GM19238 (cell line): ENCODE measurements around the gene TMEM184C.

Experiments
- DNase-seq: peaks from one replicate; pipeline ENCODE4 v3.0.0; 2011; ENCODE audit warnings: low spot score; ENCODE audit not compliant: insufficient read length

TMEM184C gene

DNA sequence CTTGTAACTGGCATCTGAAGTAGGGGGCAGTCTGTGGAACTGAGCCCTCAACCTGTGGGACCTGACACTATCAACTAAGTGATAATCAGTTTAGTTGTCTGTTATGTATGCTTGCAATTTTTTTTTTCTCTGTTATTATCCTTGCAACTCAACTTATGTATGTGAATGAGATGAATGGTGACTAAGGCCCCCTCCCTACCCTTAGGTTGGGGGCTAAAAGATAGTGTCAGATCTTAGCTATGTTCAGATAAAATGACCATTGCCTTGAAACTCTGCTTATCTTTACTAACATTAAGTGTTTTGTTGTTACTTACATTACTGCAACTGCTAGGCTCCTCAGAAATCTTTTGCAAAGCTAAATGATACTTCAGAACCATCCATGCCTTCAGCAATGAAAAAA is 31.5 kb downstream of the TMEM184C start:
- no peak for DNase-seq

DNA sequence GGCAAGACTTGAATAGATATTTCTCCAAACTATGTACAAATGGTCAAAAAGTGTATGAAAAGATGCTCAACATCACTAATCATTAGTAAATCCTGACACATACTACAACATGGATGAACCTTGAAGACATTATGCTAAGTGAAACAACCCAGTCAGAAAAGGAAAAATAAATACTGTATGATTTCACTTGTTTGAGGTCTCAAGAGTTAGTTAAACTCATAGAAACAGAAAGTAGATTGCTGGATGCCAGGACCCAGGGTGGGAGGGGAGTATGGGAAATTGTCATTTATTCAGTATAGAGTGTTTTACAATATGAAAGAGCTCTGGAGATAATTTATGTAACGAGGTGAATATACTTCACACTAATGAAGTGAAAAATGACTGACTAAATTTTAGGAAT is 34.4 kb downstream of the TMEM184C start:
- DNase-seq: no peak

DNA sequence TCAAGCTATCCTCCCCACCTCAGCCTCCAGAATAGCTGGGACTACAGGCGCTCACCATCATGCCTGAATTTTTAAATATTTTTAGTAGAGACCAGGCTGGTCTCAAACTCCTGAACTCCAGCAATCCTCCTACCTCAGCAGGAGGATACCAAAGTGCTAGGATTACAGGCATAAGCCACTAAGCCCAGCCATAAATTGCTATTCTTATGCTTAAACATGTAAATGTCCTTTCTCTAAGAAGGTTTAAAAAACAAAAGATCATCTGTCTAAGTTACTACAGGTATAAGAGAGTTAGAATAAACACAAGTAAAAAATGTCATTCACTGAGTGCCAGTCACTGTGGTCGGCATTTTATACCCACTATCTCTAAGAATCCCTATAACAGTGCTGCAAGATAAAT is 38.4 kb downstream of the TMEM184C start:
- no peak for DNase-seq

DNA sequence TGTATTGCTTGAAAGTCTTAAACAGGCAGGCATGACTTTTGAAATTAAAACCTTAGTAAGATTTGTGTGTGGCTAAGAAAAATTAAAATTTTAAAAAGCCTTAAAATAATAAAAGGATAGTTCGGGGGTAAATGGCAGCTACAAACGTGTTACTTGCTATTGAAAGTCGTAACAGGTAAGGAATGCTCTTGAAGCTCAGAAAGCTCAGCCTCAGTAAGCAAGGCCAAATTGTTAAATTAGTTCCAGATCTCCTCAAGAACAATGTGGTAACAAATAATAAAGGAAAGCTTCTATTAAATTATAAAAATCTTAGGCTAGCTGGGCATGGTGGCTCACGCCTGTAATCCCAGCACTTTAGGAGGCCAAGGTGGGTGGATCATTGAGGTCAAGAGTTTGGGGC is 41.3 kb downstream of the TMEM184C start:
- DNase-seq: no peak

DNA sequence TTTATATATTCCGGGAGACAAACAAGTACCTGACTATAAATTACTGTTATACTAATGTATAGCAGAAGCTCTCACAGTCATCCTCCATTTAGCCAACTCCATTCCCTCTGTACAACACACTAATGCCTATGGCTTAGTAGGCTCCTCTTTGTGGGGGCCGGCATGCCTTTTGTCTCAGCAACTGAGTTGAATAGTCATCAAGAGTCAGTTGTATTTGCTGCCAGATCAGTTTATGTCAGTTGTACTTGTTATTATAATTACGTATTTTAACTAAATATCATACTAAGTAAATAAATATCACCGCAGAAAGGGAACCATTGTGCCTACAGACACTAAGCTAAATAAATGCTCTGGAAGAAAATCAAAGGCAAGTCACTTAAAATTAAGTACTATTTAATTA is 56.9 kb downstream of the TMEM184C start:
- no peak for DNase-seq

DNA sequence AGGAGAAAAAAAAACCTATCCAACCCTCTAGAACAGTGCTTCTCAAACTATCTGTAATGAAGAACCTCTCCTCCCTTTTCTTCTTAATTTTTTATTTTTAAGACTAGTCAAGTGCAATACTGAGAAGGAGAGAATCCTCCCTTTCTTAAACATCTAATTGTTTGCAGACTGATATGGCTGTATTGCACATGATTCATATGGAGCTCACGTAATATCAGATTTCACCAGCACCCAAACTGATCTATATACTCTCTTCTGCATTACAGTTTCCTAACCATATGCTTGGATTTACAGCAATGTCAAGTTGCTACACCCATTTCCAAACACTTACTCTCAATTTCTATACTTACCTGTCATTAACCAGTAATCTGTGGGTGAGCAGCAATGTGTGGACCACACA is 57.3 kb downstream of the TMEM184C start:
- no peak for DNase-seq

DNA sequence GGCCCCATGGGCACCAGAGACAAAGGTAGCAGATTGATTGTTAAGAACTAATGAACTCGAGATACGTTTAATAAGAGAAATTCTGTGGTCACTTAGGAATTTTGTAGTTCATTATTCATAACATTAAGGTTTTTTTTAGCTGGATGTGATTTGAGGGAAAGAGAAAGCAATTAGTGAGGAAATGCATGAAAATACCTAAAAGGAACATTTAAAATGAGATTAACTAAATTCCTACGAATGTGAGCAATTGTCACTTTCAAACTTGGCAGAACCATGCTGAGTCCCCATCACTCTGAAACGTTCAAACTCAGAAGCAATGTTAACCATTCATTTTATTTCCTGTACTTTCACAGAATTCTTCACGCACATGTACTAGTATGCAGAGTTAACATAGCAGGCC is 60.9 kb downstream of the TMEM184C start:
- no peak for DNase-seq

DNA sequence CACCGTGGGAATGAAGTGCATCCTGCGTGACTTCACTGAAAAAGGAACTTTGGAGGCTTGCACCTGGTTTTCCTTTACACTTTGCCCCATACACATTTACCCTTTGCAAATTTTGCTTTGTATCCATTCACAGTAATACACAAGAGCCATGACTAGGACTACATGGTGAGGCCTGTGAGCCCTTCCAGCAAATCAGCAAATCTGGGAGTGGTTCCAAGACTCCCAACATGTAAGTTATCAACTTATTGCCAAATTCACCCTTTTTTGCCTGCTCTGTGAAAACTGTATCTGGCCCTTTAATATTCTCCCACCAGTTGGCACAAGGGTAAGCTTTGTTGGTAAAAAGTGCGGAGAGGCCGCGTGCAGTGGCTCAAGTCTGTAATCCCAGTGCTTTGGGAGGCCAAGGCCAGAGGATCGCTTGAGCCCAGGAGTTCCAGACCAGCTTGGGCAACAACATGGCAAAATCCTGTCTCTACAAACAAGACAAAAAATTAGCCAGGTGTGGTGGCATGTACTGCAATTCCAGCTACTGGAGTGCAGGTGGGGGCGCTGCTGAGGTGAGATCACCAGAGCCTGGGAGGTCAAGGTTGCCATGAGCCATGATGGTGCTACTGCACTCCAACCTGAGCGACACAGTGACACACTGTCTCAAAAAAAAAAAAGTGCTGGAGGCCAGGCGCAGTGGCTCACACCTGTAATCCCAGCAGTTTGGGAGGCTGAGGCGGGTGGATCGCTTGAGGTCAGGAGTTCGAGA is 61.8 kb downstream of the TMEM184C start:
- DNase-seq: no peak

DNA sequence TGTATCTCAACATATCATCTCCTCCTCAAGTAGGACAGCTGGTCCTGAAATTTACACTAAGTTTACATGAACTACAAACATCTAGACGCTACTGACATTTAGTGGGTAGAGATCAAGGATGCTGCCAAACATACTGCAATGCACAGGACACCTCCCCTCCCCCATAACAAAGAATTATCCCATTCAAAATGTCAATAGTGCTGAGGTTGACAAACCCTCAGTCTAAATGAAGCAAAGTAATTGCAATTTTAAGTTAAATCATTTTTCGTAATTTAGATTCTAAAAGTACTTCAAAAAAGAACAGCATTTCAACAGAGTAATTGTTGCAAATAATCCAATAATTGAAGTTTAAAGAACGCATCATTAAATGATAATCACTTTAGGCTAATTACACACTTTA is 65.6 kb downstream of the TMEM184C start:
- DNase-seq: no peak

DNA sequence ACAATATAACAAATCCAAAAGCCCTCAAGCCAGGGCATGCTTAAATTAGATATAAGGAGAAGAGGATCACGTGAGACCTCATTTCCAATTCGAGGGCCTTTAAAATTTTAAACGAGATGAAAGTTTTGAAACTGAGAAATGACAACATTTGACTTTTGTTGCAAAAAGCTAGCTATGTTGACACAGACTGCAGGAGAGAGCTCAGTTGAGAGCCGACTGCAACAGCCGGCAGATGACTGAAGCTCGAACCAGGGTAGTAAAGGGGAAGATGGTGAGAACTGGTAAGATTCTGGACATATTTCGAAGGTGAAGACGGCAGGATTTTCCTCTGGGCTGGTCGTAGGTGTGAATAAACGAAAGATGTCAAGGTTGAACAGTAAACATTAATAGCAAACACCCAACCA is 66.0 kb downstream of the TMEM184C start:
- no peak for DNase-seq

DNA sequence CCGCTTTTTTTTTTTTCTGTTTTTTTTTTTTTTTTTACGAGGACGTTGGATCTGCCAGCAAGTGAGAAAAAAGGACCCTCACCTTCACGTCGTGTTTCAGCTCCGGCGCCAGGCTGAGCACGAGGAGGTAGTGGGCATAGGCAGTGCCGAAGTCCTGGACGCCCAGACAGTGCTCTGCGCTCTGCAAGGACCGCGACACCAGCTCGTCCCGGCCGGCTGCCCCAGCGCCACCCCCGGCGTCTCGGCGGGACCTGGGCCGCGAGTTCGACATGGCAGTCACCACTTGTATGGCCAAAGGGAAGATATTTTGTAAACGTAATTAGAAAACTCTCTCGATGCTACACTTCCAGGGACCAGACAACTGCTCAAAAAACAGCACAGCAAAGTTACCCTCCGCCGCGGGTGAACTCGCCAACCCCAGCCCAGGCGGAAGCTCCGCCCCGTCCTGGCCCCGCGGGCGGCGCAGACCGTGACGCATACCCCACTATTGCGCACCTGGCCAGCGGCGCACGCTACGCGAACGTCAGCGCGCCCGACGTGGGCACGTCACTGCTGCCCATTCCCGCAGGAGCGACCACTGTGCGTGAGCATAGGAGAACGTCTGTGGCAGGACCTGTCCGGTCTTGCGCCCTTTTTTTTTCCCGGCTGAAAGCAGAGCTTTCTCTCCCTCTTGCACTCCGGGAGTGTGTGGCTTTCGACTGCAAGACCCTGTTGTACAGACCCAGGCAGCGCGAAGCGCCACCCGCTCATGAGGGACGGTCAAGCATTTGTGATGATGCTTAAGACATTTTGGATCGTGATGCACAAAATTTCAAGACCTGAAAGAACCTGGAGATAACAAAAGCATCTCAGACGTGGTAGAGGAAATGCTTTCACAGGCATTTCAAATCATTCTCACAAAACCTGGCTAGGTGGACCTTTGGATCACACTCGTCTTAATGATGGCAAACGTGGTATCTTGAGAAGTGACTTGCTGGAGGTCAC is 66.8 kb downstream of the TMEM184C start, which contains the start of gene PRMT9:
Gene PRMT9 (minus strand): TSS at position 447 of the 984 bp plus-strand sequence. CDS start 176 bp downstream, at position 271.
- peak; percentile 90 for DNase-seq

DNA sequence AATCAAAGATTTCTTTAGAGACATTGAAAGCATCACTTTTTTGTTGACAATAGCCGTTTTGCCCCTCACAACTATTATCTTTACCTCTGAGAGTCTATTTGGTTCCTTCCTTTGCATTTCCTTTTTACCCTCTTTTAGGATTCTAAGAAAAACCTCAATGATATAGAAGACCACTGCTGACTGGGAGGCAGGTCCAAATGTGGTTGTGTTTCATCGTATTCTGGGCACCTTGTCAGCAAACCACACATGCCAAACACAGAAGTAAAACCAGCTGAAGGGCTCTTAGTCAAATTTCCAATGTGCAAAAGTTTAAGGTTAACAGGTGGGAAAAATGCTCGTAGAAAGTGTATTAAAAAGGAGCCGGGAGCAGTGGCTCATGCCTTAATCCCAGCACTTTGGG is 71.9 kb downstream of the TMEM184C start:
- no peak for DNase-seq

DNA sequence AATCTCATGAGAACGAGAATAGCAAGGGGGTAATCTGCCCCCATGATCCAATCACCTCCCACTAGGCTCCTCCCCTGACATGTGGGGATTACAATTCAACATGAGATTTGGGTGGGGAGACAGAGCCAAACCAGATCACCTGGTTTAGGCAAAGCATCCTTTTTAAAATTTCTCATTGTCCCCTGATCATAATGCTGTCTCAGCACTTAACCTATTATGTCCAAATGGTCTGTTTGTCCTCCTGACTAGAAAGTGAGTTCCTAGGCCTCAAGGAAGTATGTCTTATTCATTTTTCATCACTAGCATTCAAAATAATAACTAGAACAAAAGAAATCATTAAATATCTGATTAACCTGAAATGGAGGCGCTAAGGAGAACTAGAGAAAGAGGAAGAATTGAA is 74.6 kb downstream of the TMEM184C start:
- no peak for DNase-seq

DNA sequence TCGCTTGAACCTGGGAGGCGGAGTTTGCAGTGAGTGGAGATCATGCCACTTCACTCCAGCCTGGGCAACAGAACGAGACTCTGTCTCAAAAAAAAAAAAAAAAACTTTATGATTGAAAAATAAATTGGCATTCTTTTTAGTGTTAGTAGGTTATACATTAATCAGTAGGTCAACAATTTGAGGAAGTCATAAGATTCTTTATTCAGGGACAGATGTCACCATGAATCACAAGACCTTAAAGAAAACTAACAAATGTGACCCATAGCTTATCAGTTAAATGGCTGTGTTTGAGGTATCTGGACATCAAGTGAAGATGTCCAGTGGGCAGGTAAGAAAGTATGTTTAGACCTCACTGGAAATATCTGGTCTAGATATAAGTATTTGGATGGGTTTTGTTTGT is 76.0 kb downstream of the TMEM184C start:
- DNase-seq: no peak

DNA sequence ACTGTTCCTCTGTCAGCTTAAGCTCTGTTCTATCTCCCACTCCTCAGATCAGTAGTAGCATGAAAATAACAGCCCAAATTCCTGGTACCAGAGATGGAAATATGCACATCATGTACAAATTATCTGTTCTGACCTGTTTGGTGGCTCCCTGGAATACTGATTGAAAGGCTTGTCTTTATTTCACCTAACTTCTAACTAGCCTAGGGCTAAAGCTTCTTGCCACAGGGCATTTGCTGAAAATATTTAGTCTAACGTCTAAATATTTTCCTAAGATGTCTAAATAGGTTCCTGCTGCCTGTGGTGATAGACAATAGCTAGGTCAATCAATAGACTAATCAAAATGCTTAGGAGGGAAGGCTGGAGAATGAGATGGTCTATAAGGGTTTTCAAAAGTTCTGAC is 79.7 kb downstream of the TMEM184C start:
- DNase-seq: no peak

DNA sequence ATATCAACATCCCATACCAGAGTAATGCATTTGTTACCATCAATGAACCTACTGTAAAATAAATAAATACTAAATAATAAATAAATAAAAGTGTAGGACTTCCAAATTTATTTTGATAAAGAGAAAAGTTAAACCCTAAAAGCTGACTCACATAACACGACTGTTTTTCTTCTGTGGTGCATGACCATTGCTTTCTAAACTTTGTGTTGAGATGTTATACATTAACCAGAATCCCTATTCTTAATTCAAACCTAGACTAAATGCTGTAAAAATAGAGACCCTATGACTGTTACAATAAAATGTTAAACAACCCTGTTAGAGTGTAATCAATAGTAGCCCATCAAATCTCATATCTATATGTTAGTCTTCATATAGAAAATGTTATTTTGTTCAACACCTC is 87.6 kb downstream of the TMEM184C start:
- DNase-seq: no peak

DNA sequence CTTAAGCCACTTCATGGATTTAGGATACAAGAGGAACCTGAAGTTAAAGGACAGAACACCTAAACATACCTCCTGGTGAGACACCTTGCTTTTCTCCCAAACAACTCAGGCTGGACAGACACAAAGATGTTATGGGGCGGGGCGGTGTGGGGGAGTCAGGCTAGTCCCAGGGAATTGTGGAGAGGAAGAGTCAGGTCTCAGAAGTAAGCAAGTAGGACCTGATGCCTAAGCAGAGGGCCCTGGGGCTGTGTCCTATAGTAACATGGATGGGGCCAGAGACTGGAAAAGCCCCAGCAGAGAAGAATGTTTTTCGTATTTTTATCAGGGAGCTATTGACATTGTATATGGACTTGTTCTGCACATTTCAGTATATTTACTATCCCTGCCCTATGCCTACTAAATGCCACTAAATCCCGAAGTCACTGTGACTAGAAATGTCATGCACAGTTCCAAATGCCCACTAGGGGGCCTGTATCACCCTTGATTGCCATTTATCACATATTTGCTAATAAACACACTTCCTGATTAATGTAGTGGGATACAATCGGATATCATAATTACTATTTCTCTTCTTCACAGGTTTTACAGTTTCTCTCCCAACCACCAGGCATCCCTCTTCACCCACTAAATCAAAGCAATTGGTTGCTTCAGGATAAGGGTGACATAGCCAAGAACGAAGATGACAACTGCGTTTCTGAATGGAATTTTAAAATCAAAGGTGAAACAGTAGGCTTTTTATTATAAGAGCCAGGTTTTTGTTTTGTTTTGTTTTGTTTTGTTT is 90.9 kb downstream of the TMEM184C start:
- no peak for DNase-seq

DNA sequence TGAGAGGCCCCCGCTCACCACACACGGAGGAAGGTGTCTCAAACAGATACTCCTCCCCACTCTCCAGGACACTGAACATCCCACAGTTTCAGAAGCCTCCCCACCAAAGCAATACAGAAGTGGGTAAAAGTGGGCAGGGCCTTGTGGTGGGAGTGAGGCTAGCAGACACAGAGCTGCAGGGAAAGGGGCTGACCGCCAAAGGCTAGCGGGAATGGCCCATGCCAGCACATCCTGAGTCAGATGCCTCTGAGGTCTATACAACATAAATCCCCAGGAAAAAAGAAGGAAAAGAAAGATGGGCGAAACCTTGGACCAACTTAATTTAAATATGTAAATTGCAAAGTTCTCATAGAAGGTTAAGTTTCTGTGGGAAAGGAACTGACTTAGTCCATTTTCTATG is 92.8 kb downstream of the TMEM184C start:
- no peak for DNase-seq

DNA sequence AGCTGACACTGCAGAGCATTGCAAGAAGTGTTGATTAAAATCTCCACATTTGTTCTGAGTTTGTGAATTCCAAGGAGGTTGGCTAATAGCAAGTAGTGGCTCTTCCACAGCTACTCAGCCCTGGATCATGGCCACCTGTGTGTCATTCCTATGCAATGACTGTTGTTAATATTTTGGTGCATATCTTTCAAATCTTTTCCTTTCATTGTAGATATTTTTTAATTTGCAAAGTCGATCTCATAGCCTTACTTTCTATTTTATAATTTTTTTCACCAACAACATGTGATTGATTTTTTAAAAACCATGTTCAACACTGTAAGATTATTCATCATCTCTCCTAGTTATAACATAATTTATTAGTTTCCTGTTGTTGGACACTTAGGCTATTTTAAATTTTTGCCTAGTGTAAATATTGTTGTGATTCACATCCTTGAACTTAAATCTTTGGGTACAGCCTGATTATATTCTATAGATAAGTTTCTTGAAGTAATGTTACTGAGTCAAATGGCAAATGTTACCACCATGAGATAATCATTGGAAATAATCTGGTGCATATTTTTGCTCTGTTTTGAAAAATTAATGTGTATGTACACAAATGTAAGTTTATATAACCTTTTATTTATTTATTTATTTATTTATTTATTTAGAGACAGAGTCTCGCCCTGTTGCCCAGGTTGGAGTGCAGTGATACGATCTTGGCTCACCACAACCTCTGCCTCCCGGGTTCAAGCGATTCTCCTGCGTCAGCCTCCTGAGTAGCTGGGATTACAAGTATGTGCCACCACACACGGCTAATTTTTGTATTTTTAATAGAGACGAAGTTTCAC is 97.6 kb downstream of the TMEM184C start:
- DNase-seq: no peak

DNA sequence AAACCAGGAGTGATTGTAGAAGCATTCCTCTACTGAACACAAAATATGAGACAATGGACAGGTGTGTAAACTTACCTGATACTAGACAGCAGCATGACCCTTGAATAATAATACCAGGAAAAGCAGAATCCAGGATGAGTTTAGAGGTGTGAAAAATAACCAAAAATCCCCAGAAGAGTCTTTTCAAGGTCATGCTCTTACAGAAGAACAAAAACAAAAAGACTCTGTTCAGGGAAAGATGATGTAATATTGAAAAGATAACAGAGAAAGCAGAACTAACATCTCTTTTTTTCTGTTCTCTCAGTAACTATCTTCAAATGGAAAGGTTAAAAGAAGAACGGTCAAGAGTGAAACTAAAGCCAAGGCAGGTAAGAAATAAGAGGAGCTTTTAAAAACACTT is 100.7 kb downstream of the TMEM184C start:
- DNase-seq: no peak
